SK-N-SH (cell line): ENCODE results near the gene ERC2. TPM values are rescaled to one million over a fixed set of nuclear protein-coding genes. Genes with fewer than 3 reads are reported as not detected.

Source experiments
- CTCF ChIA-PET: fragments of 300-600, 350-600 bp; formaldehyde crosslinking; extraction: SDS; loops from one replicate; lab custom pipeline; 2021; lab: Yijun Ruan, JAX
- POLR2A ChIA-PET: fragments of 350-600 bp; sonication (Branson Sonifier 250); formaldehyde crosslinking; extraction: SDS; loops from one replicate; lab custom pipeline; 2020; ENCODE audit warnings: antibody characterized with exemption, inconsistent platforms; lab: Yijun Ruan, JAX
- DNase-seq: peaks from one replicate; pipeline ENCODE4 v3.0.0; 2012
- H2AFZ ChIP-seq: fragments of 200-600 bp; sonication (generic); 2 replicates; pipeline ENCODE4 v1.8.1; 2016; ENCODE audit warnings: antibody characterized with exemption, mild to moderate bottlenecking, low read depth
- H3F3A ChIP-seq: fragments of 200-600 bp; sonication (generic); replicated peaks from 2 replicates; pipeline ENCODE3; 2016; ENCODE audit warnings: antibody characterized with exemption, mild to moderate bottlenecking; ENCODE audit not compliant: insufficient read depth
- H3K27ac ChIP-seq, 2 experiments: fragments of 200-500 bp in 1 of 2; fragments of 200-600 bp in 1 of 2; sonication (Bioruptor generic) in 1 of 2; sonication (generic), shearing (Covaris generic) in 1 of 2; 2 replicates each; pipeline versions ENCODE4 v1.5.1 to v1.6.1; 2014 to 2016; ENCODE audit warnings: low read depth in 2 of 2, inconsistent platforms in 1 of 2, low read length in 1 of 2, mild to moderate bottlenecking in 1 of 2, mixed read lengths in 1 of 2
- H3K27me3 ChIP-seq: fragments of 200-600 bp; sonication (generic), shearing (Covaris generic); 2 replicates; pipeline ENCODE4 v1.6.1; 2016; ENCODE audit warnings: mixed run types; ENCODE audit not compliant: insufficient read depth
- H3K36me3 ChIP-seq, 2 experiments: fragments of 200-500 bp in 1 of 2; fragments of 200-600 bp in 1 of 2; sonication (Bioruptor generic) in 1 of 2; sonication (generic) in 1 of 2; replicated peaks in 1 of 2; 2 replicates each; pipeline versions ENCODE3 to v1.5.1; 2014 to 2016; ENCODE audit warnings: low read length in 1 of 2, mild to moderate bottlenecking in 1 of 2; ENCODE audit not compliant: insufficient read depth in 2 of 2, control insufficient read depth in 1 of 2
- H3K4me1 ChIP-seq, 2 experiments: fragments of 200-500 bp in 1 of 2; fragments of 200-600 bp in 1 of 2; sonication (Bioruptor generic) in 1 of 2; sonication (generic), shearing (Covaris generic) in 1 of 2; 2 replicates each; pipeline versions ENCODE4 v1.5.1 to v1.6.1; 2014 to 2016; ENCODE audit warnings: low read depth in 1 of 2, low read length in 1 of 2, mixed run types in 1 of 2; ENCODE audit not compliant: insufficient read depth in 2 of 2, control insufficient read depth in 1 of 2
- H3K4me2 ChIP-seq: fragments of 200-600 bp; sonication (generic), shearing (Covaris generic); 2 replicates; pipeline ENCODE4 v1.6.1; 2017; ENCODE audit warnings: mixed run types
- H3K4me3 ChIP-seq, 2 experiments: fragments of 200-500 bp in 1 of 2; fragments of 200-600 bp in 1 of 2; sonication (Bioruptor generic) in 1 of 2; sonication (generic), shearing (Covaris generic) in 1 of 2; 2 replicates each; pipeline versions ENCODE4 v1.5.1 to v1.8.1; 2014 to 2016; ENCODE audit warnings: low read depth in 2 of 2, inconsistent platforms in 1 of 2, low read length in 1 of 2, mild to moderate bottlenecking in 1 of 2, mixed read lengths in 1 of 2, moderate library complexity in 1 of 2
- H3K79me2 ChIP-seq: fragments of 200-600 bp; sonication (generic); 2 replicates; pipeline ENCODE4 v1.8.1; 2017; ENCODE audit warnings: mild to moderate bottlenecking; ENCODE audit not compliant: insufficient read depth
- H3K9ac ChIP-seq: fragments of 200-600 bp; sonication (generic); 2 replicates; pipeline ENCODE4 v1.6.1; 2017; ENCODE audit warnings: mixed run types
- H3K9me2 ChIP-seq: fragments of 200-600 bp; sonication (generic); 2 replicates; pipeline ENCODE4 v1.6.1; 2017; ENCODE audit warnings: mixed run types
- H3K9me3 ChIP-seq: fragments of 200-600 bp; sonication (generic); 2 replicates; pipeline ENCODE4 v1.6.1; 2017; ENCODE audit warnings: mixed run types, mild to moderate bottlenecking, moderate library complexity
- H4K20me1 ChIP-seq: fragments of 200-600 bp; sonication (generic); 2 replicates; pipeline ENCODE4 v1.6.1; 2017; ENCODE audit warnings: mild to moderate bottlenecking, mixed run types; ENCODE audit not compliant: insufficient read depth
- CHD2 ChIP-seq: fragments of 150-350 bp; IDR thresholded peaks from 2 replicates; pipeline ENCODE4 v1.6.1; 2018; ENCODE audit warnings: low read length; ENCODE audit not compliant: partially characterized antibody
- ELF1 ChIP-seq: IDR thresholded peaks from 2 replicates; pipeline ENCODE4 v1.4.0; 2012
- EP300 ChIP-seq, 2 experiments: IDR thresholded peaks; 2 replicates each; pipeline versions ENCODE4 v1.4.0 to v1.6.1; 2012; ENCODE audit warnings: borderline replicate concordance in 1 of 2, low read depth in 1 of 2, low read length in 1 of 2
- EZH2phosphoT487 ChIP-seq: fragments of 200-600 bp; sonication (generic); IDR thresholded peaks from 2 replicates; pipeline ENCODE4 v1.6.1; 2017; ENCODE audit warnings: low read depth, mixed run types, mild to moderate bottlenecking, antibody characterized with exemption, moderate library complexity, borderline replicate concordance
- GATA2 ChIP-seq: sonication (generic); formaldehyde crosslinking; IDR thresholded peaks from 2 replicates; pipeline ENCODE4 v1.5.0; 2020; ENCODE audit warnings: mild to moderate bottlenecking, missing genetic modification reagents
- MEF2A ChIP-seq: IDR thresholded peaks from 2 replicates; pipeline ENCODE4 v1.4.0; 2012; ENCODE audit warnings: low read depth, borderline replicate concordance
- MXI1 ChIP-seq: IDR thresholded peaks from 2 replicates; pipeline ENCODE4 v1.6.1; 2012; ENCODE audit warnings: mild to moderate bottlenecking, low read depth, low read length, improper control_type of control experiment
- NRF1 ChIP-seq: IDR thresholded peaks from 2 replicates; pipeline ENCODE4 v1.6.1; 2012; ENCODE audit warnings: low read depth, mild to moderate bottlenecking, low read length
- POLR2AphosphoS5 ChIP-seq: IDR thresholded peaks from 2 replicates; pipeline ENCODE4 v1.6.1; 2012; ENCODE audit warnings: low read depth, low read length
- RAD21 ChIP-seq: IDR thresholded peaks from 2 replicates; pipeline ENCODE4 v1.6.1; 2012; ENCODE audit warnings: mild to moderate bottlenecking, low read length
- RCOR1 ChIP-seq: fragments of 150-350 bp; IDR thresholded peaks from 2 replicates; pipeline ENCODE4 v1.6.1; 2017; ENCODE audit warnings: antibody characterized with exemption, low read length
- RFX5 ChIP-seq: IDR thresholded peaks from 2 replicates; pipeline ENCODE4 v1.6.1; 2012; ENCODE audit warnings: mild to moderate bottlenecking, improper control_type of control experiment, low read length
- SIN3A ChIP-seq: IDR thresholded peaks from 2 replicates; pipeline ENCODE4 v1.6.1; 2012; ENCODE audit warnings: low read depth, mild to moderate bottlenecking, low read length, moderate library complexity, borderline replicate concordance
- SMC3 ChIP-seq: IDR thresholded peaks from 2 replicates; pipeline ENCODE4 v1.6.1; 2012; ENCODE audit warnings: low read depth, low read length, improper control_type of control experiment
- TAF1 ChIP-seq: IDR thresholded peaks from 2 replicates; pipeline ENCODE4 v1.6.1; 2012; ENCODE audit warnings: low read depth, mild to moderate bottlenecking, low read length, moderate library complexity, borderline replicate concordance
- WGBS: methylation state at CpG from one replicate; pipeline ENCODE4 v1.1.6; 2017; ENCODE audit warnings: low lambda C conversion rate; 5-methylcytosine and 5-hydroxymethylcytosine counted together
- polyA plus RNA-seq, 3 experiments: library from polyadenylated mRNA; depleted of rRNA; stranded (reverse); fragments of >200 nt; gene quantifications; 2 replicates each; pipeline ENCODE4 v1.2.3, GENCODE V29; 2012
- TF ChIP-seq, protein P1 (sequence below): fragments of 150-350 bp; IDR thresholded peaks from 2 replicates; pipeline ENCODE4 v1.6.1; 2017; ENCODE audit warnings: antibody characterized with exemption, low read length, low read depth, borderline replicate concordance
- TF ChIP-seq, protein P2 (sequence below): fragments of 150-350 bp; IDR thresholded peaks from 2 replicates; pipeline ENCODE4 v1.6.1; 2016; ENCODE audit warnings: mild to moderate bottlenecking, low read depth, low read length
- TF ChIP-seq, protein P3 (sequence below): IDR thresholded peaks from 2 replicates; pipeline ENCODE4 v1.4.0; 2012; ENCODE audit warnings: low read depth
- TF ChIP-seq, protein P4 (sequence below): IDR thresholded peaks from 2 replicates; pipeline ENCODE4 v1.4.0; 2012; ENCODE audit warnings: low read depth, borderline replicate concordance
- TF ChIP-seq, protein P5 (sequence below): IDR thresholded peaks from 2 replicates; pipeline ENCODE4; 2012

ERC2 gene
- polyA plus RNA-seq, 1 of the 3 experiments (the other 2 are of a cell fraction): 1.6 TPM

DNA sequence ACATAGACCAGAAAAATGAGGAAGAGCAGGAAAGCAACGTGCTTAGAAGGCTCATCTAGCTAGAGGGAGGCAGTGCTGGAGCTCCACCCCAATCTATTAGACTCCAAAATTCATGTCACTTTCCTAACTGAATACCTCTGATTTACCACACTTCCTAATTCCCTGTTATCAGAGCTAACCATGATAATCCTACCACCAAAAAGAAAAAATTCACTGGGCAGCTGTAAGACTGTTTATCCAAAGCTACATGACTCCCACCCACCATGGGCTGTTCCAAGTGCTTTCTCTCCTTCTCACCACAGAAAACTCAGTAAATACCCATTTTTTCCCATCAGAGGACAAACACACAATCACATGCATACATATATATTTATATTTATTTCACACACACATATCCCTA lies 501.7 kb downstream of the ERC2 start (continued):
- no peak for TF ChIP-seq MEF2A
- TF ChIP-seq ELF1: no peak
- no peak for TF ChIP-seq SMC3
- no peak for TF ChIP-seq RFX5
- TF ChIP-seq TAF1: no peak
- TF ChIP-seq, protein P1, sequence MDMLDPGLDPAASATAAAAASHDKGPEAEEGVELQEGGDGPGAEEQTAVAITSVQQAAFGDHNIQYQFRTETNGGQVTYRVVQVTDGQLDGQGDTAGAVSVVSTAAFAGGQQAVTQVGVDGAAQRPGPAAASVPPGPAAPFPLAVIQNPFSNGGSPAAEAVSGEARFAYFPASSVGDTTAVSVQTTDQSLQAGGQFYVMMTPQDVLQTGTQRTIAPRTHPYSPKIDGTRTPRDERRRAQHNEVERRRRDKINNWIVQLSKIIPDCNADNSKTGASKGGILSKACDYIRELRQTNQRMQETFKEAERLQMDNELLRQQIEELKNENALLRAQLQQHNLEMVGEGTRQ: no peak
- no peak for TF ChIP-seq EZH2phosphoT487
- TF ChIP-seq SIN3A: no peak
- TF ChIP-seq, protein P2, sequence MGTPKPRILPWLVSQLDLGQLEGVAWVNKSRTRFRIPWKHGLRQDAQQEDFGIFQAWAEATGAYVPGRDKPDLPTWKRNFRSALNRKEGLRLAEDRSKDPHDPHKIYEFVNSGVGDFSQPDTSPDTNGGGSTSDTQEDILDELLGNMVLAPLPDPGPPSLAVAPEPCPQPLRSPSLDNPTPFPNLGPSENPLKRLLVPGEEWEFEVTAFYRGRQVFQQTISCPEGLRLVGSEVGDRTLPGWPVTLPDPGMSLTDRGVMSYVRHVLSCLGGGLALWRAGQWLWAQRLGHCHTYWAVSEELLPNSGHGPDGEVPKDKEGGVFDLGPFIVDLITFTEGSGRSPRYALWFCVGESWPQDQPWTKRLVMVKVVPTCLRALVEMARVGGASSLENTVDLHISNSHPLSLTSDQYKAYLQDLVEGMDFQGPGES: no peak
- TF ChIP-seq EP300 (IDR thresholded peaks at IDR 0.05; ENCODE audit: borderline replicate concordance in 1 of 2, low read depth in 1 of 2, low read length in 1 of 2): no peak

DNA sequence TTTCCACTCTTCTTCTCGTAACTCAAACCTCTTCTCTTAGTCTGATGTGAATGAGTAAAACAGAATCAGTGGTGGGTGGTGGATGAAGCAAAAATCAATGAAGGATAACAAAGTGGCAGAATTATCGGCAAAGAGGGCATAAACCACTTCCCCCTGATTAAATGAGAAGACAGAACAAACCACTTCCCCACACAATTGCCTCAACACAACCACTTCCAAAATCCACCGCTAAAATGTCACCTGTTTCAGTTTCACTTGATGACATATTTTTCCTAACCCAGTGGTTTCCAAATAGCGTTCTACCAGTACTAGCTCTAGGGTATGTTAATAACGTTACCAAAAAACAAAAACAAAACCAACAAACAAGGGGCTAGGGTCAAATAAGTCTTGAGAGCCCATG lies 502.5 kb downstream of the ERC2 start:
- no peak overlapping the region for H3K4me2 ChIP-seq
- H3F3A ChIP-seq: no peaks in the 10 kb centered on the region
- no peak for TF ChIP-seq RAD21
- no peak for TF ChIP-seq GATA2 (CRISPR knock-in tag)
- TF ChIP-seq POLR2AphosphoS5: no peak
- TF ChIP-seq CHD2: no peak
- TF ChIP-seq, protein P3, sequence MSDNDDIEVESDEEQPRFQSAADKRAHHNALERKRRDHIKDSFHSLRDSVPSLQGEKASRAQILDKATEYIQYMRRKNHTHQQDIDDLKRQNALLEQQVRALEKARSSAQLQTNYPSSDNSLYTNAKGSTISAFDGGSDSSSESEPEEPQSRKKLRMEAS: no peak
- no peak for TF ChIP-seq NRF1
- TF ChIP-seq MEF2A: no peak
- TF ChIP-seq SMC3: no peak
- TF ChIP-seq RCOR1: no peak
- TF ChIP-seq, protein P4, sequence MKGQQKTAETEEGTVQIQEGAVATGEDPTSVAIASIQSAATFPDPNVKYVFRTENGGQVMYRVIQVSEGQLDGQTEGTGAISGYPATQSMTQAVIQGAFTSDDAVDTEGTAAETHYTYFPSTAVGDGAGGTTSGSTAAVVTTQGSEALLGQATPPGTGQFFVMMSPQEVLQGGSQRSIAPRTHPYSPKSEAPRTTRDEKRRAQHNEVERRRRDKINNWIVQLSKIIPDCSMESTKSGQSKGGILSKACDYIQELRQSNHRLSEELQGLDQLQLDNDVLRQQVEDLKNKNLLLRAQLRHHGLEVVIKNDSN: no peak
- no peak for TF ChIP-seq RFX5
- no peak for TF ChIP-seq MXI1
- no peak for TF ChIP-seq SIN3A
- TF ChIP-seq, protein P5, sequence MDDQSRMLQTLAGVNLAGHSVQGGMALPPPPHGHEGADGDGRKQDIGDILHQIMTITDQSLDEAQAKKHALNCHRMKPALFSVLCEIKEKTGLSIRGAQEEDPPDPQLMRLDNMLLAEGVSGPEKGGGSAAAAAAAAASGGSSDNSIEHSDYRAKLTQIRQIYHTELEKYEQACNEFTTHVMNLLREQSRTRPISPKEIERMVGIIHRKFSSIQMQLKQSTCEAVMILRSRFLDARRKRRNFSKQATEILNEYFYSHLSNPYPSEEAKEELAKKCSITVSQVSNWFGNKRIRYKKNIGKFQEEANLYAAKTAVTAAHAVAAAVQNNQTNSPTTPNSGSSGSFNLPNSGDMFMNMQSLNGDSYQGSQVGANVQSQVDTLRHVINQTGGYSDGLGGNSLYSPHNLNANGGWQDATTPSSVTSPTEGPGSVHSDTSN: no peak
- H4K20me1 ChIP-seq: no peaks in the 10 kb centered on the region
- ChIA-PET CTCF (no interaction called here), POLR2A (no interaction called here)
- H3K36me3 ChIP-seq: no peaks in the 10 kb centered on the region
- H3K9me2 ChIP-seq: no peaks in the 10 kb centered on the region
- H3K9me3 ChIP-seq: no peaks in the 10 kb centered on the region
- H3K27ac ChIP-seq: no peak overlapping the region
- WGBS: 53% methylated on average over 5 of the region's 5 CpGs
- no peaks in the 10 kb centered on the region for H3K27me3 ChIP-seq
- H3K79me2 ChIP-seq: no peaks in the 10 kb centered on the region
- no peak overlapping the region for H2AFZ ChIP-seq
- no peaks in the 10 kb centered on the region for H3K4me1 ChIP-seq
- no peak overlapping the region for H3K9ac ChIP-seq
- H3K4me3 ChIP-seq: no peak overlapping the region
- no peak for DNase-seq
